Naive B cell (primary cell): Measurements from ENCODE around the gene FLACC1. TPM values are rescaled to one million over a fixed set of nuclear protein-coding genes. Genes with fewer than 3 reads are reported as not detected.
"Not testable (repeated sequence)": the region's sequence is repeated elsewhere in the genome, so short reads cannot be mapped to it uniquely, and the experiment has no call there.

Experiments used
- ATAC-seq, 2 donors: fragments of 150-1000 bp; cut with Tn5 transposase; 2 replicates each; pipeline ENCODE4 v1.10.0; 2021; ENCODE audit warnings: low read depth in 2 of 2, mild to moderate bottlenecking in 2 of 2, moderate library complexity in 2 of 2
- DNase-seq: peaks from one replicate; pipeline ENCODE4 v3.0.0; 2022
- H3K27ac Mint-ChIP-seq, 6 donors: one replicate each; pipeline ENCODE4 v1.8.0; 2020 to 2022; ENCODE audit warnings: mild to moderate bottlenecking in 6 of 6, mixed read lengths in 6 of 6, moderate library complexity in 5 of 6, inconsistent platforms in 2 of 6
- H3K27me3 Mint-ChIP-seq, 3 donors: one replicate each; pipeline ENCODE4 v1.8.0; 2021 to 2022; ENCODE audit warnings: mixed read lengths in 3 of 3, mild to moderate bottlenecking in 1 of 3
- H3K36me3 Mint-ChIP-seq, 2 donors: one replicate each; pipeline ENCODE4 v1.8.0; 2020 to 2022; ENCODE audit warnings: mixed read lengths in 2 of 2, inconsistent platforms in 1 of 2, mild to moderate bottlenecking in 1 of 2
- H3K4me1 Mint-ChIP-seq, 3 donors: one replicate each; pipeline ENCODE4 v1.8.0; 2020 to 2022; ENCODE audit warnings: mixed read lengths in 3 of 3, inconsistent platforms in 1 of 3, mild to moderate bottlenecking in 1 of 3, moderate library complexity in 1 of 3
- H3K4me3 Mint-ChIP-seq, 8 donors: one replicate each; pipeline ENCODE4 v1.8.0; 2020 to 2022; ENCODE audit warnings: mild to moderate bottlenecking in 8 of 8, mixed read lengths in 8 of 8, moderate library complexity in 8 of 8, inconsistent platforms in 2 of 8
- H3K9me3 Mint-ChIP-seq, 7 donors: one replicate each; pipeline ENCODE4 v1.8.0; 2020 to 2022; ENCODE audit warnings: mixed read lengths in 7 of 7, mild to moderate bottlenecking in 5 of 7, inconsistent platforms in 2 of 7, moderate library complexity in 1 of 7
- polyA plus RNA-seq, 6 donors: library from polyadenylated mRNA; unstranded; fragments of 300-500 nt; fragmentation: Illumina TruSeq; gene quantifications; one replicate each; pipeline ENCODE4 v1.2.3, GENCODE V29; 2021; ENCODE audit warnings: low read depth in 6 of 6

Gene FLACC1
- polyA plus RNA-seq, 6 donors from 2014 or later: 0.29 to 3.6 (median 2.2) TPM

DNA sequence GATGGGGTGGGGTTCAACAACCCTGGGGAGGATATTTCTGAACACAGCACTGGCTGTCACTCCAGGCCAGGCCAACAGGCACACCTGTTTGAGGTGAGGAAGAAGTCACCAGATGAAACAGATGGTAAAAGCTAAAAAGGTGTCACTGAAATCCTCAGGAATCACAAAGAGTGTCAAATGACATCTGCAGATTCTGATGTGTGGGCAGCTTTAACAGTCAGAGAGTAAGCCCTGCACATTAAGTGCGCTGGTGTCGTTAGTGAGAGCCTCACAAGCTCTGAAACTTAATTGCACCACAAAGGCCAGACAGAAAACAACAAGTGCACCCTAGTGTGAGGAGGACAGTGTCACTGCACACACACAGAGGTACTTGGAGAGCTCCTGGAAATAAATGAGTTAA is 13.6 kb downstream of the FLACC1 start:
- no peak for ATAC-seq
- DNase-seq: no peak
- Mint-ChIP-seq H3K36me3 (peaks cover 24 to 62% of the 10 kb centered on the region in 2 donors), H3K27me3 (no peaks in the 10 kb centered on the region), H3K27ac (peak overlapping the region in 2 of 6 donors; percentile 25), H3K9me3 (peaks cover 0 to 2% (median 0%) of the 10 kb centered on the region in 7 donors), H3K4me1 (peaks cover 7 to 20% (median 10%) of the 10 kb centered on the region in 3 donors), H3K4me3 (peak overlapping the region in 1 of 8 donors; percentile 61)

DNA sequence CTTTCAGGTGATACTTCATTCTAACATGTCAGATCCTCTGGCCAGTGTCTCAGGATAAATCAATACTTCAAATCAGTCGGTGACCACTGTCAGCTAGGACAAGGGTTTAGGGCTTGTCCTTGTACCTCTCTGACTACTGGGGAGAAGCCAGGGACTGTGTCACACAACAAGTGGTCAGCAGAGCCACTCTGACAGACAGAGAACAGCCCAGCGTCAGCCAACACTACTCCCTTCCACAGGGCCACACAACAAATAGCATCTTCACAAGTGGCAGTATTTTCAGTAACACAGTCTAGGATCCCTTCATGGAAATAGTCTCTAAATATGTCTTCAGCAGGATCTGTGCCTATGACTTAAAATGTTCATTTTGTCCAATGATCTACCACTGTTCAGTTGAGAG is 14.2 kb downstream of the FLACC1 start:
- peaks cover 0 to 2% (median 0%) of the 10 kb centered on the region in 7 donors for H3K9me3 Mint-ChIP-seq
- H3K4me1 Mint-ChIP-seq: peaks cover 7 to 20% (median 10%) of the 10 kb centered on the region in 3 donors
- H3K4me3 Mint-ChIP-seq: no peak overlapping the region
- no peak for DNase-seq
- peaks cover 24 to 62% of the 10 kb centered on the region in 2 donors for H3K36me3 Mint-ChIP-seq
- H3K27me3 Mint-ChIP-seq: no peaks in the 10 kb centered on the region
- H3K27ac Mint-ChIP-seq: peak overlapping the region in 1 of 6 donors; percentile 29
- no peak for ATAC-seq

DNA sequence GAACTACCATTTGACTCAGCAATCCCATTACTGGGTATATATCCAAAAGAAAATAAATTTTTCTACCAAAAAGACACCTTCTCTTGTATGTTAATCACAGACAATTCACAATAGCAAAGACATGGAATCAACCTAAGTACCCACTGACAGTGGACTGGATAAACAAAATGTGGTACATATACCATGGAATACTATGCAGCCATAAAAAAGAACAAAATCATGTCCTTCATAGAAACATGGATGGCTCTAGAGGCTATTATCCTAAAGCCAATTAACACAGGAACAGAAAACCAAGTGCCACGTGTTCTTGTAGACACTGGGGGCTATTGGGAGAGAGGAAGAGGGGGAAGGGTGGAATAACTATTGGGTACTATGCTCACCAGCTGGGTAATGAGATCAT is 27.7 kb downstream of the FLACC1 start:
- Mint-ChIP-seq H3K27me3 (no peaks in the 10 kb centered on the region), H3K36me3 (peaks cover 17 to 23% of the 10 kb centered on the region in 2 donors), H3K4me1 (no peaks in the 10 kb centered on the region), H3K4me3 (no peak overlapping the region), H3K27ac (no peak overlapping the region), H3K9me3 (peaks cover 0 to 37% (median 22%) of the 10 kb centered on the region in 7 donors)
- ATAC-seq (no peak), DNase-seq (no peak)

DNA sequence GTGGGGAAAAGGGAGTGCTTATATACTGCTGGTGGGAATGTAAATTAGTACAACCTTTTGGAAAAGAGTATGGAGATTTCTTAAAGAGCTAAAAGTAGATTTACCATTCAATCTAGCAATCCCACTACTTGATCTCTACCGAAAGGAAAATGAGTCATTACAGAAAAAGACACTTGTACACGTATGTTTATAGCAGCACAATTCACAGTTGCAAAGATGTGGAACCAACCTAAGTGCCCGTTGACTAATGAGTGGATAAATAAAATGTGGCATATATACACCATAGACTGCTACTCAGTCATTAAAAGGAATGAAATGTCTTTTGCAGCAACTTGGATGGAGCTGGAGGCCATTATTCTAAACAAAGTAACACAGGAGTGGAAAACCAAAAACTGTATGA is 29.5 kb downstream of the FLACC1 start:
- ATAC-seq (no peak), DNase-seq (no peak)
- Mint-ChIP-seq H3K4me1 (no peaks in the 10 kb centered on the region), H3K27ac (no peak overlapping the region), H3K9me3 (peaks cover 5 to 48% (median 32%) of the 10 kb centered on the region in 7 donors), H3K36me3 (peaks cover 32 to 33% of the 10 kb centered on the region in 2 donors), H3K4me3 (no peak overlapping the region), H3K27me3 (no peaks in the 10 kb centered on the region)

DNA sequence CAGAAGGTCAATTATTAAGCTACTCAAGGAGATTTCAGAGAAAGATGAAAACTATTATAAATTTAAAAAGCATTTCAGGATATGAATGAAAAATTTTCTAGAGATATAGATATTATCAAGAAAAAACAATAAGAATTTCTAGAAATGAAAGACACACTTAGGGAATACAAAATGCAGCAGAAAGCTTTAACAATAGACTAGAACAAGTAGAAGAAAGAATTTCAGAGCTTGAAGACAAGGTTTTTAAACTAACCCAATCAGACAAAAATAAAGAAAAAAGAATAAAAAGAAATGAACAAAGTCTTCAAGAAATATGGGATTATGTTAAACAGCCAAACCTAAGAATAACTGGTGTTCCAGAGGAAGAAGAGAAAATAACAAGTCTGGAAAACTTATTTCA is 34.4 kb downstream of the FLACC1 start:
- Mint-ChIP-seq H3K27ac (no peak overlapping the region), H3K36me3 (peaks cover 56 to 65% of the 10 kb centered on the region in 2 donors), H3K9me3 (peaks cover 10 to 69% (median 54%) of the 10 kb centered on the region in 7 donors), H3K27me3 (no peaks in the 10 kb centered on the region), H3K4me3 (no peak overlapping the region), H3K4me1 (no peaks in the 10 kb centered on the region)
- no peak for ATAC-seq
- DNase-seq: no peak

DNA sequence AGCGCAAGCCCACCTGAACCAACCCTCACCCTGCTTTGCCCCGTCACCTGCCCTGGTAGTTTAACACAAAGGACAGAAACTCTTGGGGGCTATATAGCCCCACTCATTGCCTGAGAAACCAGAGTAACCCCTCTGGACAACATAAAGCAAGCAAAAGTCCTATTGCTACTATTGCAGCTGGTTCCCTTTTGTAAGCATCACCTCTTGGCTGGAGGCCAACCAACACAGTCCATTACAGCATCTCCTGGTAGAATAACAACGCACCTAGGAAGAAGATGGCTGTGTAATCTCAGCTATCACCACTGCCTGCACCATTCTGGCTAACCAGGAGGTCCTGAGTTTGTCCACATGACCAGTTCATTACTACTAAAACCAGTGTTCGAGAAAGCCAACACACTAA is 36.4 kb downstream of the FLACC1 start:
- Mint-ChIP-seq H3K4me3 (no peak overlapping the region), H3K36me3 (peaks cover 64 to 74% of the 10 kb centered on the region in 2 donors), H3K9me3 (peaks cover 10 to 63% (median 49%) of the 10 kb centered on the region in 7 donors), H3K27me3 (no peaks in the 10 kb centered on the region), H3K4me1 (no peaks in the 10 kb centered on the region), H3K27ac (no peak overlapping the region)
- DNase-seq (no peak), ATAC-seq (no peak)

DNA sequence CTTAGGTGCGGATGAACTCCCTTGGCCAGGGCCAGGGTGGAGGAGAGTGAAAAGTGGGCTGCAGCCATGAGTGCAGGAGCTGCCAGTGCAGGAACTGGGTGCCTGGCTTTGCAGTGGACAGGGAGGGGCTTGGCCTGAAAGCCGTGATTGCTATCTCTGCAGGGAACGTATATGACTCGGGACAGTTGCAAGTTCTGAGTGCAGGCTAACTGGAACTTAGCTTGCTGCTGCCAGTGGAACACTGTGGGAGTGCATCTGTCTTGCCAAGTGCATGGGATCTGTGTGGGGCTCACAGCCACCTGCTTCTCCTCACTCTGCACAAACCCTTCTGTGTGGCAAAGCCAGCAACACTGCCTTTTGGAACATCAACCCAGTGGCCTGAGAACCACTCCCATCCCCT is 36.9 kb downstream of the FLACC1 start:
- H3K4me1 Mint-ChIP-seq: no peaks in the 10 kb centered on the region
- ATAC-seq (no peak), DNase-seq (no peak)
- no peaks in the 10 kb centered on the region for H3K27me3 Mint-ChIP-seq
- H3K4me3 Mint-ChIP-seq: no peak overlapping the region
- H3K27ac Mint-ChIP-seq: no peak overlapping the region
- peaks cover 61 to 71% of the 10 kb centered on the region in 2 donors for H3K36me3 Mint-ChIP-seq
- H3K9me3 Mint-ChIP-seq: peaks cover 10 to 63% (median 47%) of the 10 kb centered on the region in 7 donors

DNA sequence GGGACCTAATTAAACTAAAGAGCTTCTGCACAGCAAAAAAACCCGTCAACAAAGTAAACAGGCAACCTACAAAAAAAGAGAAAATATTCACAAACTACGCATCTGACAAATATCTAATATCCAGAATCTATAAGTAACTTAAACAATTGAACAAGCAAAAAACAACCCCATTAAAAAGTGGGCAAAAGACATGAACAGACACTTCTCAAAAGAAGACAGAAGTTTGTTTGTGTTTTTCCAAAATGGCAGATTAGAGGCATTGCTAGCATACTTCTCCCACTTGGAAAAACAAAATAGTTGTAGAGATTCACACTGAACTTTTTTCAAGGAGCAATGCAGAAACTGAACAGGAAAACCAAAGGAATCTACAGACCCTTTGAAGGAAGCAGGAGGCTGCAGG is 37.6 kb downstream of the FLACC1 start:
- no peaks in the 10 kb centered on the region for H3K4me1 Mint-ChIP-seq
- H3K4me3 Mint-ChIP-seq: no peak overlapping the region
- H3K36me3 Mint-ChIP-seq: peaks cover 56 to 70% of the 10 kb centered on the region in 2 donors
- DNase-seq (no peak), ATAC-seq (no peak)
- no peaks in the 10 kb centered on the region for H3K27me3 Mint-ChIP-seq
- no peak overlapping the region for H3K27ac Mint-ChIP-seq
- H3K9me3 Mint-ChIP-seq: peaks cover 10 to 64% (median 45%) of the 10 kb centered on the region in 7 donors

DNA sequence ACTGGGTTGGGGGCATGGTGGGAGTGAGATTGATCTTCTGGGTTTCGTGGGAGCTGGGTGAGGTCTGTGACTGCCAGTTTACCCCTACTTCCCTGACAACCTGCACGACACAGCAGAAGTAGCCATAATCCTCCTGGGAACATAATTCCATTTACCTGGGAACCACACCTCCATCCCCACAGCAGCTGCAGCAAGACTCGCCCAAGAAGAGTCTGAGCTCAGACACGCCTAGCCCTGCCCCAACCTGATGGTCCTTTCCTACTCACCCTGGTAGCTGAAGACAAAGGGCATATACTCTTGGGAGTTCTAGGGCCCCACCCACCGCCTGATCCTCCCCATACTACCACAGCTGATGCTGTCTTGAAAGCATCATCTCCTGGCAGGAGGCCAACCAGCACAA is 43.8 kb downstream of the FLACC1 start:
- DNase-seq: no peak
- H3K9me3 Mint-ChIP-seq: peaks cover 0 to 43% (median 24%) of the 10 kb centered on the region in 7 donors
- no peaks in the 10 kb centered on the region for H3K4me1 Mint-ChIP-seq
- no peaks in the 10 kb centered on the region for H3K27me3 Mint-ChIP-seq
- H3K36me3 Mint-ChIP-seq: peaks cover 57 to 73% of the 10 kb centered on the region in 2 donors
- no peak overlapping the region for H3K27ac Mint-ChIP-seq
- no peak overlapping the region for H3K4me3 Mint-ChIP-seq
- no peak for ATAC-seq

DNA sequence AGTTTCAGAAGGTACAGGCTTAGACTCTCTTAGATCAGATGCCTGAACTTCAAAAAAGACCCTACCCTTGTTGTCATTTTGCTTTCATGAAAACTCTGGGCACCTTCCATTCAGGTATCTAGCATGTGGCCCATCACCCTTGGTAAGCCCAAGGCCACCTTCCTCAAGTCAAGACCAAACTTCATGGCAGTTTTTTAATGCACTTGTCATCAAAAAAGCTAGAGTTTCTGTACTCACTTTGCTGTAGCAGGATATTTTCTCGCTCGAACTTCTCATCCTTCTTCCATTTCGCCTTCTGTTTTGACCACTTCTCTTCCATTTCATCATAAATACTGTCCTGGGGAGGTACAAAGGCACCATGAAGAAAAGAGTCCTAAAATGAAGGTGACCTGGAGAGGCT is 48.2 kb downstream of the FLACC1 start:
- H3K27me3 Mint-ChIP-seq: no peaks in the 10 kb centered on the region
- H3K36me3 Mint-ChIP-seq: peaks cover 51 to 58% of the 10 kb centered on the region in 2 donors
- ATAC-seq: no peak
- H3K27ac Mint-ChIP-seq: no peak overlapping the region
- peaks cover 0 to 27% (median 9%) of the 10 kb centered on the region in 7 donors for H3K9me3 Mint-ChIP-seq
- no peaks in the 10 kb centered on the region for H3K4me1 Mint-ChIP-seq
- H3K4me3 Mint-ChIP-seq: no peak overlapping the region
- DNase-seq: no peak

DNA sequence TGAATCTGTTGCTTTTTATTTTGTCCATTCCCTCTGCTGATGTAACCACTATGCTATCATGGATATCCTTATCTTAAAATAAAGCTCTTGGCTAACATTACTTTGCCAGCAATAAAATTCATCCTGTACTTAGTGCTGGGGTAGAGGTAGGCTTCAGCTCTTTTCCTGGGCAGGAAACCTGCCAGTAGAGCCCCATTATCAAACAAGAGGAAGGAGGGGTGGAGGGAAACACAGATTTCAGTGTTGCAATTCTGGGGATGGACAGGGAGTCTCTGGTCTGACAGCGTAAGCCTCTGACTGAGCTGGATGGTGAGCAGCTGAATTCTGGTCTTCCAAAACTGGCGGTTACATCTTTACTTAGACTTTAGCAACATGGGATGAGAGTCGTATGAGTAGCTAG is 49.3 kb downstream of the FLACC1 start:
- peak overlapping the region in 2 of 6 donors; percentile 34 to 57 for H3K27ac Mint-ChIP-seq
- no peaks in the 10 kb centered on the region for H3K27me3 Mint-ChIP-seq
- DNase-seq (no peak), ATAC-seq (no peak)
- peaks cover 44 to 49% of the 10 kb centered on the region in 2 donors for H3K36me3 Mint-ChIP-seq
- H3K9me3 Mint-ChIP-seq: peaks cover 0 to 24% (median 9%) of the 10 kb centered on the region in 7 donors
- no peaks in the 10 kb centered on the region for H3K4me1 Mint-ChIP-seq
- H3K4me3 Mint-ChIP-seq: no peak overlapping the region

DNA sequence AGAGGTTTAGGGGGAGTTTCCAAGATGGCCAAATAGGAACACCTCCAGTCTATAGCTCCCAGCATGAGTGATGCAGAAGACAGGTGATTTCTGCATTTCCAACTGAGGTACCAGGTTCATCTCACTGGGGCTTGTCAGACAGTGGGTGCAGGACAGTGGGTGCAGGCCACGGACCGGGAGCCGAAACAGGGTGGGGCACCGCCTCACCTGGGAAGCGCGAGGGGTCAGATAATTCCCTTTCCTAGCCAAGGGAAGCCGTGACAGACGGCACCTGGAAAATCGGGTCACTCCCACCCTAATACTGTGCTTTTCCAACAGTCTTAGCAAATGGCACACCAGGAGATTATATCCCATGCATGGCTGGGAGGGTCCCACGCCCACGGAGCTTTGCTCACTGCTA is 57.2 kb downstream of the FLACC1 start:
- not testable (repeated sequence) for H3K27me3 Mint-ChIP-seq, ATAC-seq

DNA sequence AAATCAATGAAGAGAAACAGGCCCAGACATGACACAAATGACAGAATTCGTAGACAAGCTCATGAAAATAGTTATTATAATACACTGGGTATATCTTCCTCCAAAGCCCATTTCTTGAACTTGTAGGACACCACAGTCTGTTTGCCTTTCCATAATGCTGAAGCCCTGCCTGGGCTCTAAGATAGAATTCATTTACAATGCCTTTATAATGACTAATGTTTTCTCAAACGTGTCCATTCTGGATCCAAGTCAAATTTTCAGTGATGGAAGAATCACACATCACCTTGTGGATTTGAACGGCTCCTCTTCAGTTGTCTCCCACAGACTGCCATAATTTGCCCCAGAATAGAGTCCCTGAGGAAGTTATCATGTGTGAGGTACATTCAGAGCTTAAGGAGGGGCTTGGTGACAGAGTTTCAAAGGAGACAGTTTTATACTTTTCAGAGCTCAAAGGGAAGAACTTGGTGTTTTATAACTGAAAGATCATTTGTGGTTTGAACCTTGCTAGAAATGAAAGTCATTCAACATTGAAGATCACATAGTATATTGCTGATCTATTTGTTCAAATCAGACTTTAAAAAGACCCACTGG is 58.6 kb downstream of the FLACC1 start:
- DNase-seq: no peak
- peaks cover 15 to 44% (median 30%) of the 10 kb centered on the region in 7 donors for H3K9me3 Mint-ChIP-seq
- ATAC-seq: no peak
- no peaks in the 10 kb centered on the region for H3K27me3 Mint-ChIP-seq
- no peak overlapping the region for H3K27ac Mint-ChIP-seq
- H3K36me3 Mint-ChIP-seq: peaks cover 44% of the 10 kb centered on the region in 2 donors
- H3K4me1 Mint-ChIP-seq: peaks cover 0 to under 1% (median 0%) of the 10 kb centered on the region in 3 donors
- no peak overlapping the region for H3K4me3 Mint-ChIP-seq

More for the DNA sequence above, 57.2 kb downstream of the FLACC1 start:
- peak overlapping the region in 1 of 6 donors; percentile 21 for H3K27ac Mint-ChIP-seq
- peaks cover 43 to 44% of the 10 kb centered on the region in 2 donors for H3K36me3 Mint-ChIP-seq
- not testable (repeated sequence) for DNase-seq, H3K4me3 Mint-ChIP-seq, H3K4me1 Mint-ChIP-seq
- peaks cover 15 to 38% (median 28%) of the 10 kb centered on the region in 7 donors for H3K9me3 Mint-ChIP-seq

DNA sequence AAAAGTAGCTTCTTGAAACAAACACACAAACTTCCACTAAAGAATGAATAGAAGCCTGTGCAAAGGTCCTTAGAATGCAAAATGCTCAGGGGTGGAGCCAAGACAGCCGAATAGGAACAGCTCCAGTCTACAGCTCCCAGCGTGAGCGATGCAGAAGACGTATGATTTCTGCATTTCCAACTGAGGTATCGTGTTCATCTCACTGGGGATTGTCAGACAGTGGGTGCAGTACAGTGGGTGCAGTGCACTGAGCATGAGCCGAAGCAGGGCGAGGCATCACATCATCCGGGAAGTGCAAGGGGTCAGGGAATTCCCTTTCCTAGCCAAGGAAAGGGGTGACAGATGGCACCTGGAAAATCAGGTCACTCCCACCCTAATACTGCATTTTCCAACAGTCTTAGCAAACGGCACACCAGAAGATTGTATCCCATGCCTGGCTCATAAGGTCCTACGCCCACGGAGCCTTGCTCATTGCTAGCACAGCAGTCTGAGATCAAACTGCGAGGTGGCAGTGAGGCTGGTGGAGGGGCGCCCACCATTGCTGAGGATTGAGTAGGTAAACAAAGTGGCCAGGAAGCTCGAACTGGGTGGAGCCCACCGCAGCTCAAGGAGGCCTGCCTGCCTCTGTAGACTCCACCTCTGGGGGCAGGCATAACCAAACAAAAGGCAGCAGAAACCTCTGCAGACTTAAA is 66.5 kb downstream of the FLACC1 start:
- H3K27ac Mint-ChIP-seq, H3K4me3 Mint-ChIP-seq, DNase-seq, ATAC-seq, H3K27me3 Mint-ChIP-seq, H3K4me1 Mint-ChIP-seq: not testable (repeated sequence)
- H3K9me3 Mint-ChIP-seq: peaks cover 0 to 23% (median 10%) of the 10 kb centered on the region in 7 donors
- peaks cover 35 to 55% of the 10 kb centered on the region in 2 donors for H3K36me3 Mint-ChIP-seq
